K562 (cell line): Measurements from ENCODE around the gene TSHZ1. TPM values are rescaled to one million over a fixed set of nuclear protein-coding genes. Genes with fewer than 3 reads are reported as not detected.

Experiments used
- ATAC-seq: fragments of 200-7000 bp; cut with Tn5 transposase; 3 replicates; pipeline ENCODE4 v1.9.1; 2020; ENCODE audit warnings: moderate library complexity
- BruUV-seq: library from RNA; stranded (reverse); fragments of 400-500 nt; replicated peaks from 2 replicates; lab custom pipeline; 2021; lab: Mats Ljungman, UMichigan
- CTCF ChIA-PET: fragments of 300-600 bp; formaldehyde crosslinking; extraction: SDS; loops from one replicate; lab custom pipeline; 2021; ENCODE audit warnings: low intra/inter-chr PET ratio; lab: Yijun Ruan, JAX
- POLR2A ChIA-PET: fragments of 300-600, 350-650 bp; sonication (Branson Sonifier 250); formaldehyde crosslinking; extraction: SDS; loops from one replicate; lab custom pipeline; 2021; ENCODE audit warnings: antibody characterized with exemption, inconsistent platforms; lab: Yijun Ruan, JAX
- DNase-seq, 4 experiments: peaks; one replicate each; pipeline versions ENCODE4 v3.0.0 to v3.0.0-alpha.2; 2011 to 2018; ENCODE audit warnings: low spot score in 3 of 4, mixed read lengths in 3 of 4; ENCODE audit errors: extremely low read depth in 1 of 4
- FAIRE-seq: peaks from 2 replicates; lab custom pipeline; 2011; peaks lifted over from hg19 to GRCh38; lab: Jason Lieb, UNC
- H2AFZ ChIP-seq: 2 replicates; pipeline ENCODE4 v1.6.0; 2011; ENCODE audit warnings: low read depth, low read length, control low read depth, inconsistent platforms
- H3K27ac ChIP-seq: fragments of 200-600 bp; 3 replicates; pipeline ENCODE4 v1.8.0; 2011; ENCODE audit warnings: low read depth, mild to moderate bottlenecking, control low read depth, inconsistent platforms, low read length, moderate library complexity, mixed read lengths; ENCODE audit errors: extremely low read depth
- H3K27me3 ChIP-seq, 2 experiments: fragments of 300-600 bp in 1 of 2; 2 replicates in 1 of 2; 3 replicates in 1 of 2; pipeline versions ENCODE4 v1.6.0 to v1.8.0; 2011; ENCODE audit warnings: inconsistent platforms in 2 of 2, low read length in 2 of 2, mild to moderate bottlenecking in 1 of 2, mixed read lengths in 1 of 2, moderate library complexity in 1 of 2; ENCODE audit not compliant: control insufficient read depth in 2 of 2, insufficient read depth in 2 of 2
- H3K36me3 ChIP-seq: fragments of 300-600 bp; 3 replicates; pipeline ENCODE4 v1.8.0; 2011; ENCODE audit warnings: mild to moderate bottlenecking, low read length, inconsistent platforms; ENCODE audit not compliant: control insufficient read depth, insufficient read depth
- H3K4me1 ChIP-seq, 2 experiments: fragments of 200-600 bp in 1 of 2; replicated peaks in 1 of 2; 2 replicates in 1 of 2; 3 replicates in 1 of 2; pipeline versions ENCODE4 v1.5.1 to v1.8.0; 2011; ENCODE audit warnings: inconsistent platforms in 2 of 2, low read length in 2 of 2, mild to moderate bottlenecking in 1 of 2, mixed read lengths in 1 of 2, moderate library complexity in 1 of 2; ENCODE audit not compliant: control insufficient read depth in 2 of 2, insufficient read depth in 2 of 2
- H3K4me2 ChIP-seq: 2 replicates; pipeline ENCODE4 v1.6.1; 2011; ENCODE audit warnings: low read length, control low read depth, inconsistent platforms, mixed read lengths; ENCODE audit not compliant: insufficient read depth
- H3K4me3 ChIP-seq: fragments of 200-600 bp; sonication (generic), shearing (Covaris generic); 2 replicates; pipeline ENCODE4 v1.5.1; 2016; ENCODE audit warnings: control low read depth, inconsistent platforms
- H3K79me2 ChIP-seq: fragments of 200-600 bp; 3 replicates; pipeline ENCODE4 v1.8.0; 2011; ENCODE audit warnings: low read length, inconsistent platforms; ENCODE audit not compliant: control insufficient read depth, insufficient read depth
- H3K9ac ChIP-seq, 2 experiments: 2 replicates each; pipeline versions ENCODE4 v1.6.0 to v1.6.1; 2011; ENCODE audit warnings: low read depth in 2 of 2, low read length in 2 of 2, control low read depth in 1 of 2, inconsistent platforms in 1 of 2, mild to moderate bottlenecking in 1 of 2, mixed read lengths in 1 of 2; ENCODE audit not compliant: insufficient read depth in 1 of 2
- H3K9me1 ChIP-seq: one replicate; pipeline ENCODE4 v1.6.0; 2011; ENCODE audit warnings: inconsistent platforms, mild to moderate bottlenecking, low read length, moderate library complexity; ENCODE audit not compliant: control insufficient read depth, insufficient read depth
- H3K9me3 ChIP-seq: replicated peaks from 2 replicates; pipeline ENCODE4 v1.5.1; 2011; ENCODE audit warnings: low read depth, low read length, inconsistent platforms; ENCODE audit not compliant: control insufficient read depth, insufficient read depth
- H4K20me1 ChIP-seq: replicated peaks from 2 replicates; pipeline ENCODE4 v1.6.1; 2011; ENCODE audit warnings: low read length, inconsistent platforms, mixed read lengths; ENCODE audit not compliant: control insufficient read depth, insufficient read depth
- CBFA2T3 ChIP-seq: fragments of 450-650 bp; IDR thresholded peaks from 2 replicates; pipeline ENCODE4 v1.6.1; 2017
- CTCFL ChIP-seq: IDR thresholded peaks from 2 replicates; pipeline ENCODE4 v1.6.1; 2011; ENCODE audit warnings: borderline replicate concordance, low read depth, mild to moderate bottlenecking, moderate library complexity, low read length; ENCODE audit not compliant: insufficient read depth, poor library complexity, severe bottlenecking
- KDM1A ChIP-seq, 2 experiments: fragments of 450-650 bp; IDR thresholded peaks; 2 replicates each; pipeline ENCODE4 v1.6.1; 2016; ENCODE audit warnings: mild to moderate bottlenecking in 2 of 2
- KDM2B ChIP-seq: fragments of 250-450 bp; sonication (Bioruptor Pico); IDR thresholded peaks from 2 replicates; pipeline ENCODE4 v1.8.0; 2021; ENCODE audit warnings: mild to moderate bottlenecking, moderate library complexity
- KLF10 ChIP-seq: fragments of 250-450 bp; sonication (Bioruptor Pico); IDR thresholded peaks from 2 replicates; pipeline ENCODE4 v1.6.1; 2021; ENCODE audit warnings: matching md5 sums
- NUFIP1 ChIP-seq: fragments of 450-650 bp; IDR thresholded peaks from 2 replicates; pipeline ENCODE4 v1.6.1; 2018; ENCODE audit not compliant: partially characterized antibody
- POLR2H ChIP-seq: IDR thresholded peaks from 2 replicates; pipeline ENCODE4 v1.6.1; 2016; ENCODE audit warnings: missing genetic modification characterization, low read depth, mild to moderate bottlenecking, control low read depth, missing compliant biosample characterization, moderate library complexity
- PRMT5 ChIP-seq: sonication (generic); formaldehyde crosslinking; IDR thresholded peaks from 2 replicates; pipeline ENCODE4 v1.5.0; 2020; ENCODE audit warnings: missing genetic modification reagents
- SP2 ChIP-seq: IDR thresholded peaks from 2 replicates; pipeline ENCODE4 v1.6.1; 2011; ENCODE audit warnings: mild to moderate bottlenecking, low read depth, low read length, moderate library complexity; ENCODE audit not compliant: poor library complexity, severe bottlenecking; ENCODE audit errors: extremely low read depth
- VEZF1 ChIP-seq: fragments of 200-800 bp; sonication (Bioruptor generic); IDR thresholded peaks from 2 replicates; pipeline ENCODE4 v1.6.1; 2017; ENCODE audit warnings: missing genetic modification characterization, missing compliant biosample characterization
- ZC3H4 ChIP-seq: sonication (generic); formaldehyde crosslinking; IDR thresholded peaks from 2 replicates; pipeline ENCODE4 v1.9.0; 2021; ENCODE audit warnings: missing genetic modification reagents, borderline replicate concordance
- ZNF444 ChIP-seq: fragments of 250-450 bp; sonication (Bioruptor Pico); IDR thresholded peaks from 2 replicates; pipeline ENCODE4 v1.4.0; 2020; ENCODE audit warnings: mild to moderate bottlenecking, moderate library complexity
- ZNF586 ChIP-seq: fragments of 450-650 bp; formaldehyde crosslinking; conservative IDR thresholded peaks from 2 replicates; pipeline ENCODE4 v1.4.0; 2020; ENCODE audit warnings: mild to moderate bottlenecking, moderate library complexity
- ZNF707 ChIP-seq: fragments of 250-450 bp; sonication (Bioruptor Pico); conservative IDR thresholded peaks from 2 replicates; pipeline ENCODE4 v1.8.0; 2022; ENCODE audit warnings: inconsistent platforms, mild to moderate bottlenecking, moderate library complexity
- WGBS: fragments of 100-300 bp; shearing (Covaris generic); methylation state at CpG from one replicate; pipeline ENCODE4 v1.1.6; 2016; ENCODE audit warnings: low coverage, mixed read lengths; ENCODE audit not compliant: insufficient coverage; ENCODE audit errors: missing lambda C conversion rate; 5-methylcytosine and 5-hydroxymethylcytosine counted together
- in situ Hi-C: fragments of 300-500 bp; cut with MboI; formaldehyde crosslinking; loops from 4 replicates; pipeline ENCODE4 v1.15.0; 2018; ENCODE audit warnings: inconsistent platforms, mixed read lengths
- intact Hi-C: fragments of 100-400 bp; cut with micrococcal nuclease; formaldehyde crosslinking; loops from 2 replicates; pipeline ENCODE4 v1.14.2; 2022
- polyA plus RNA-seq, 8 experiments: library from polyadenylated mRNA; depleted of rRNA in 4 of 8; stranded (reverse) in 5 of 8; unstranded in 3 of 8; fragments of >200 nt; fragmentation: Nextera tagmentation in 2 of 8; fragmentation: Illumina TruSeq in 1 of 8; extraction: Ambion mirVana in 2 of 8; extraction: Trizol in 1 of 8; gene quantifications; 2 replicates each; pipeline versions ENCODE4 v1.2.1 to v1.2.3, GENCODE V29; 2011 to 2014; ENCODE audit warnings: inconsistent platforms in 1 of 8, missing spikeins in 1 of 8
- total RNA-seq, 7 experiments: library from RNA; depleted of rRNA in 6 of 7; stranded (reverse); fragments of >200 nt in 6 of 7; fragmentation: Illumina TruSeq in 2 of 7; extraction: Trizol in 2 of 7; gene quantifications; 2 replicates each; pipeline versions ENCODE4 v1.2.1 to v1.2.3, GENCODE V29; 2011 to 2021; ENCODE audit warnings: low replicate concordance in 1 of 7

The TSHZ1 gene
- total and polyA plus RNA-seq, 9 of the 15 experiments (the other 6 are each of a cell fraction or from before 2014, with no cell fraction given) = 1.1 to 7.2 (median 2.7) TPM

- Histone ChIP-seq H3K9me3 (no peaks in the 10 kb centered on the region), H3K27ac (no peak overlapping the region)
- BruUV-seq = no TSS peak
- intact Hi-C loops = no loop called here
- TF ChIP-seq SP2 = no peak
- TF ChIP-seq KDM2B = no peak
- TF ChIP-seq CTCFL = no peak
- no peak for TF ChIP-seq ZC3H4
- TF ChIP-seq PRMT5 (CRISPR knock-in tag) = no peak
- no peak for TF ChIP-seq CBFA2T3
- no peak for TF ChIP-seq ZNF444
- no peak for TF ChIP-seq KLF10 (CRISPR knock-in tag)
- no peak for TF ChIP-seq KDM1A (IDR thresholded peaks at IDR 0.05)
- no peak for TF ChIP-seq VEZF1 (CRISPR knock-in tag)
- TF ChIP-seq POLR2H = no peak
- TF ChIP-seq ZNF586 = no peak
- no peak for TF ChIP-seq NUFIP1
- no peak for TF ChIP-seq ZNF707
- TF ChIP-seq, all 486 proteins: peak for 0
- ChIA-PET CTCF (no interaction called here), POLR2A (interaction anchor here (0.9 kb wide), 1 partner anchor 9 kb away, joined by 4 read pairs; the partner anchor contains the start of gene TSHZ1)
- ATAC-seq = no peak
- Histone ChIP-seq H3K36me3 (peaks cover 25% of the 10 kb centered on the region; the same call in 2 of the 3 replicates), H3K27me3 (no peaks in the 10 kb centered on the region), H3K4me2 (no peak overlapping the region), H4K20me1 (no peaks in the 10 kb centered on the region), H3K9me1 (no peaks in the 10 kb centered on the region), H3K9ac (no peak overlapping the region; a peak in 1 of 4 replicates), H3K4me3 (no peak overlapping the region), H3K4me1 (peaks cover 6 to 17% of the 10 kb centered on the region in 2 experiments; a peak in 4 of 5 replicates), H3K79me2 (peaks cover 46% of the 10 kb centered on the region), H2AFZ (no peak overlapping the region)
- in situ Hi-C loops = no loop called here
- no peak for DNase-seq
- FAIRE-seq = no peak
- WGBS = 94% methylated on average over 10 of the region's 18 CpGs
Observed at GRCh38 chr18:75201282-75202270, 9.0 kb upstream of the TSHZ1 start.
